Stimulated activated CD8-positive, alpha-beta memory T cell treated with anti-CD3 and anti-CD28 coated beads, Interleukin-7, amount 100 ng/mL, for 48 hours (primary cell): ENCODE measurements around the gene AK5.

Source experiments
- DNase-seq, 2 donors: peaks; one replicate each; pipeline ENCODE4 v3.0.0-alpha.2; 2020; ENCODE audit warnings: low read depth in 1 of 2; ENCODE audit errors: extremely low read depth in 1 of 2

The AK5 gene

DNA sequence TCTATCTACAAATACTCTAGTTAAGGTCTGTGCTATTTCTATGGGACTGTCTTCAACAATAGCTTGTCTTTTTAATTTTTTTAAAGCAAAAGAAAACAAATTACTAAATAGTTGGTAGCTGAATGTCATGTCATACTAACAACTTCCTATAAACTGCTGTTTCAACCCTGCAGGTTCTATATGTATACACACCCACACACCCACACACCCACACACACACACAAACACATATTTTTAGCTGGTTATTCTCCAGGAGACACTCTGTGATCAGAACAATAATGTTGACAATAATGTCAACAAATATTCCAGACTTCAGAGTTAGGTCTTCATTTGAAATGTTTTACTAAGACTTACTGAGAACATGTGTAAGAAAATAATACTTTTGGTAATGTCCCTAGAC is 66.7 kb downstream of the AK5 start:
- no peak for DNase-seq

DNA sequence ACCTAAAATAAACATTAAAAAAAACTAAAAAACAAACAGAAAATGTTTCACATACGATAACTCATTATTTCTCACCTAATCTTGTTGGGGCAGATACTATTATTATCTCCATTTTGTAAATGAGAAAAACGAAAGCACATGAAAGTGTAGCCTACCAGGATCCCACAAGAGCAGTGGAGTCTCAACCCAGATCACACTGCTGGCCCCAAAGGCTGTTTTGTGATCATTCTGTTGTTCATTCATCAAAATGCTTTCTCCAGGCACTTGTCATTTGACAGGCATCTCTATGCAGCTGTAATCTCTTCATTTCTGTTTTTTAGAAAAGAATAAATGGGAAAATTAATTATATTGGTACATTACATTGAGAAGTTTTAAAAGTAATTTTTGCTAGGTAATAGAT is 67.5 kb downstream of the AK5 start:
- DNase-seq: no peak

DNA sequence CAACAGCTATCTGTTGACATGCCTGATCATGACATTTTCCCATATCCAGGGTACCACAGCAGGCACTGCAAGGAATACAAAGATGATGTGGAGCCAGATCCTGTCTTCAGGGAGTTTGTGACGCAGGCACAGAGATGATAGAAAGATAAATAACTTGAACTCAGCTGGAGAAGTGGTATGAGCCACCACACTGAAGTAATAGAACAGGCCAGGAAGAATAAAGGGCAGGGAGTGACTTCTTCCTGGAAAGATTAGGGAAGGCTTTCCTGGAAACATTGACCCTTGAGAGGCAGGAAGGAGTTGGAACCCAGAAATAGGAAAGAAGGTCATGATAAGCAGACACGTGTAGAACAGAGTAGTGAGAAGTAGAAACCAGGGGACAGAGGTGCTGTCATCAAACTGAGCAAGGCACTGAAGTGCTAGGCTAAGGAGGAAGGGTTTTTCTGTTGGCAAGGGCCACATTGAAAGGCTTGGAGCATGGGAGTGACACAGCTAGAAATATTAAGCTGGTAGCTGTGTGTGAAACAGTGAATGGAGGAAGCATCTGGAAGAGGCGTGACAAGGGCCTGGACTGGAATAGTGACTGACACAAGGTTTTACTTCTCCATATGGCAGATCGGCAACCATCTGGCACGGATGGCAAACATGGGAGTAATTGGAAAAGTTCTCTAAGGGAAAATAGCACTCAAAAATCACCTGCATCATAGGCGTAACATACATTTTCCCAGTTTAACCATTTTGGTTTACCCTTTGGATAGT is 68.4 kb downstream of the AK5 start:
- no peak for DNase-seq

DNA sequence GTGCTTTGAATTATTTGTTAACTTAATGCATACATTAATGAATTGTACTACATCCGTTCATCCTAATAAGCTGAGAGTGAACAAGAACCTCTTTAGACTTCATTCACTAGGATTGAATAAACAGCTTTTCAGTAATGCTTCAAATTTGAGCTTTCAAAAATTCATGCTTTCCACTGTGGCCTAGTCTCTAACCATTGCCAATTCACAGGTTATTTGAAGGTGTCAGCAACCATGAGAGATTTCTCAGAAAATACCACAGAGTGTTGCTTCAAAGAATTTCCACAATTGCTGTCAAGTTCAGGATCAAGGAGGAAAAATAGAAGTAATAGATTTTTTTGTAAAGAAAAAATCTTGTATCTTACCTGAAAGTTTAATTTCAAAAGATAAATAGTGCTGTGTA is 72.7 kb downstream of the AK5 start:
- DNase-seq: no peak

DNA sequence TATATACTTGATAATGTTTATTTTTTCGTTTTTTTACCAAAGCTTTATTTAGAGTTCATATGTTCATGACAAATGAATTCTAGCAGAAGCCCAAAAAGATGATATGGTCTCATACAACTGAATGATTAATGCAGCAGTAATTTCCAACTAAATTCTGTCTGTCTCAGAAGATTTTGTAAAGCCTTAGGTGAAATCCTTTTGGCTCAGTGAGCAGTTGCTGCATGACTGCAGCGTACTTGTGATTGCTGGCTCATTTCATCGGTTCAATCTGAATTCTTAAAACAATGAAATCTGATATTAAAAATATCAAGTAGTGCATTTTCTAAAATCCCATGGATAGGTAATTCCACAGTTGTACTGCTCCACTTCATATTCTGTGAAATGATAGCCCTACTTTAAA is 73.2 kb downstream of the AK5 start:
- DNase-seq: no peak

DNA sequence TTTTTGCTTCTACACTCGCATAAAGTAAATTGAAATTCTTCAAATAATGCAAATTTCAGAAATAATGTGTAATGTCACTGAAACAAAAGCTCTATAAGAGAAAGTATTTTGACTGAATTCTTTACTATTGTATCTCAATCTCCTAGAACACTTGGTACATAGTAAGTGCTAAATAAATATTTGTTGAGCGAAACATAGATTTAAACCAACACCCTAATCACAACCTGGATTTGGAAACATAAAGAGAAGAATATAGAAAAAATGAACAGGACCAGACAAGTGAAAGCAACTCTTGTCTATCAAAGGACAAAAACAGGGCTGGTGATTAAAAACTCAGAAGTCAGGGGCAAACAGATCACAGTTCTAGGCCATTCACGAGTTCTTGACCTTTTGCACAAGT is 74.3 kb downstream of the AK5 start:
- DNase-seq: no peak

DNA sequence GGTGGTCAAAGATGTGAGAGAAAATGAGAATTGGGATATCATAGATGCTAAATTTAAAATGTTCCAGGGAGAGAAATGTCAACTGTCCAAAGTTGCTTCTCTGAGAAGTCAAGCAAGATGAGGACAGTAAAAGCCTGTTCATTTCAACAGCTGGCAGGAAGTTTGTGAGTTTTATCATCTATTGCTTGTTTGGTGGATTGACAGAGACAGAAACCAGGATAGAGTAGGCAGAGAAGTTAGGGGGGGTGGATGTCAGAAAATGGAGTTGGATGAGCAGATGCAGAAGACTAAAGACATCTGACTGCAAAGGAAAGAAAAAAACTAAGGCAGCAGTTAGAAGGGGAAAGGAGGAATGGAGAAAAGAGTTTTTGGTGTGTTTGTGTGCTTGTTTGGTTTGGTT is 78.4 kb downstream of the AK5 start:
- no peak for DNase-seq

DNA sequence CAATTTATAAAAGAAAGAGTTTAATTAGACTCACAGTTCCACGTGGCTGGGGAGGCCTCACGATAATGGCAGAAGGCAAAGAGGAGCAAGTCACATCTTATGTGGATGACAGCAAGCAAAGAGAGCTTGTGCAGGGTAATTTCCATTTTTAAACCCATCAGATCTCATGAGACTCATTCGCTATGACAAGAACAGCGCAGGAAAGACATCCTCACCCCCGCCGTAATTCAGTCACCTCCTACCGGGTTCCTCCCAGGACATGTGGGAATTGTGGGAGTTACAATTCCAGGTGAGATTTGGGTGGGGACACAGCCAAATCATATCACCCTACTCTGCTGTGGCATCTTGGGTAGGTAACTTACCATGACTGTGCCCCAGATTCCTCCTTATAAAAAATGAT is 79.8 kb downstream of the AK5 start:
- no peak for DNase-seq

DNA sequence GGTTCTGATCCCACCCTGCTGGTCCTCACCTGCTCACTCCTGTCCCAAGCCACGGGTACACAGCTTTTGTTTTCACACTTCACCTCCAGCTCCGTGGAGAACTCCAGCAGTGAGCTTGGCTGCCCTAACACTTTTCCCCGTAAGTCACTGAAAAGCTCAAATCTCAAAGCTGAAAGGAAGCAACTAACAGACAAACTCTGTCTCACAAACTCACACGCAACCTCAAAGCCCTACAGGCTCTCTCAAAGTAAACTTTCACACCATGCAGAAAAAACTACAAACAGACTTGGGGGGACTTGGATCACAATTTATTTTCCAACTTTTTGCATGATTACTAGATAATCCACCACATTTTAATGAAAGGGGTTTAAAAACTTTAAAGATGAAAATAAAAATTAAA is 88.3 kb downstream of the AK5 start:
- DNase-seq: no peak

DNA sequence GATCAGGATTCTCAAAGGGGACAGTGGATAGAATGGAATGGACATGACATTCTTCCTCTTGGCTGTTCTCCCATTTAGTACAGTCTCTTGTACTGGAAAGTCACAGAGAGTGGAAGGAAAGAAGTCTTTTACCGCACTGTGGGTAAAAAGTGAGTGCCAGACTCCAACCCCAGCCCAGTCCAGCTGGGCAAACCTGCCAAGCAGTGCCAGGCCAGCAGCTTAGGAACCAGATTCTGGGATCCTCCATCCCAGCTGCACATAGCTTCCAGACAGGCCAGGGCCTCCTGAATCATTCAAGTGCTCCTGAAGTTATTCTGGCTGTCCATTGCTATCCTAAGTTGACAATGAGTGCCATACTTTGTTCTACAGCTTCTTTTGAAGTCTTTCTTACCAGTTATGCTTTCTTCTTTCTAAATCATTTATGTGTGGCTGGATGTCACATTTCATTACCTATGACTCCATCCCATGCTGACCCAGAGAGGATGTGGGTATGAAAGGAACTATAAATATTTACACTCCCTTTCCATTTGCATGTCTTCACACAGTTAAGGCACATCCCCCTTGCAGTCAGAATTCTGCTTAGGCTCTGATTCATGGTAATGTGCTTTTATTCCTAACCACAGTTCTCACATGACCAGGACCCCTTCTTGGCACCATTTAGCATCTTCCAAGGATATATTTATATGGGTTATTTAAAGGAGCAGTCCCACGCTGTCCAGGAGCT is 88.9 kb downstream of the AK5 start:
- DNase-seq: no peak

DNA sequence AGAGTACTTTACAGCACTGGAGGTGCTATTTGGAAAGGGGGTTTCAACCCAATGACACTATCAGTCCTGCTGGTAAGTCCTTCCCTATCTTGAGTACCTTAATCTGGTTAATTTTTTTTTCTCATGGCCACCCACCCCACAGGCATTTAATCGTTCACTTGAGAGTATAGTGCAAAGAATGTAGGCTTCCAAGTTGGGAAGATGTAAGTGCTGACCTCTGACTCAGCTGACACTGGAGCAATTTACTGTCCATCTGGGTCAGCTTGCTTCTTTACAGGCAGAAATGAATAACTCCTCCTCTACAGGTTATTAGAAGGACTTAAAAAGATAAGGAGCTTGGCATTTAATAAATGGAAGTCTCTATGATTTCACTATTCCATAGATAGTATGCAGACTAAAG is 89.6 kb downstream of the AK5 start:
- DNase-seq: no peak

DNA sequence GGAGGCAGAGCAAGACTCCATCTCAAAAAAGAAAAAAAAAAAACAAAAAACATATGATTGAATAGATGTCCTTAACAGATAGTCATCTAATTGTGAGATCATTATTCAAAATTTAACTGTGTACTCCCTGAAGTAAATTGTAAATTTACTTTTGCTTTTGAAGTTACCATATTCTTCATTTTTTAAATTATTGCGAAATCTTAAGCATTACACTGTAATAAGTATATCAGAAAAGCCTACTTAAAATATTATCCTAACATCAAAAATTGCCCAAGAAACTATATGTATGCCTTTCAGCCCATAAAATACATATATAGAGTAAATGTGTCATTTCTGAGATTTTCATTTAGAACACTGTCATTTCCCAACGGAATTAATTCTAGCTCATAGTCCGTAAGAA is 91.9 kb downstream of the AK5 start:
- DNase-seq: no peak

DNA sequence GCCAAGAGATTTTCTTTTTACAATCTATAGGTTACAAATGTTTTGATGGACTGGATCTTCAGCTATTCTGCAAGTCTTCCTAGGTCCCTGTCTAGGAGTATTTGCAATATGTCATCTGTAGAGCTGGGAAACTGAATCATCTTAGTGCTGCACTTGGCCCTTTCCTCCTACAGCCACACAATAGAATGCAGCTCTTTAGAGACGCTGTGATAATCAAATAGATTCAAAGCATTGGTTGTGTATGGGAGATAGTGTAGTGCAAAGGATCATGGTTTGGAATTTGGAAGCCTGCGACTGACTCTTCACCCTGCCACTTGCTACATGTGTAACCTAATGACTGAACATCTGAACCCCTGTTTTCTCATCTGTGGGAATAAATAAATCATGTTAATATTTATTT is 93.7 kb downstream of the AK5 start:
- DNase-seq: no peak

DNA sequence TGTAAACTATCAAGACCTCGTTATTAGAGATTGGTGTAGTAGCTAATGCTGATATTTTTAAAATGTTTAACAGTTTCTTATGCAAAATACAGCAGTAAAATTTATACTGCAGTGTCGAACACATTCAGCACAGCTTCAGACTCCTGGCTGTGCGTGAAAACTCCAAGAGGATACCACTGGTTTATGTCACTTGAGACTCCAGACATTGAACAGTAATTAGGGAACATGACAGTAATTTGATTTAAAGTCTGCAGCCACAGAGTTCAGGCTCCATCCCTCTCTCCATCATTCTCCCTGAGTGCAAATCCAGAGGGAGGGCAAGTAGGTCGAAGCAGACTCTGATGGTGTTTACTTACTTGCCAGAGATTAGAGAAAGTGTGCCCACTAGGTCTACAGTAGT is 94.2 kb downstream of the AK5 start:
- DNase-seq: no peak

DNA sequence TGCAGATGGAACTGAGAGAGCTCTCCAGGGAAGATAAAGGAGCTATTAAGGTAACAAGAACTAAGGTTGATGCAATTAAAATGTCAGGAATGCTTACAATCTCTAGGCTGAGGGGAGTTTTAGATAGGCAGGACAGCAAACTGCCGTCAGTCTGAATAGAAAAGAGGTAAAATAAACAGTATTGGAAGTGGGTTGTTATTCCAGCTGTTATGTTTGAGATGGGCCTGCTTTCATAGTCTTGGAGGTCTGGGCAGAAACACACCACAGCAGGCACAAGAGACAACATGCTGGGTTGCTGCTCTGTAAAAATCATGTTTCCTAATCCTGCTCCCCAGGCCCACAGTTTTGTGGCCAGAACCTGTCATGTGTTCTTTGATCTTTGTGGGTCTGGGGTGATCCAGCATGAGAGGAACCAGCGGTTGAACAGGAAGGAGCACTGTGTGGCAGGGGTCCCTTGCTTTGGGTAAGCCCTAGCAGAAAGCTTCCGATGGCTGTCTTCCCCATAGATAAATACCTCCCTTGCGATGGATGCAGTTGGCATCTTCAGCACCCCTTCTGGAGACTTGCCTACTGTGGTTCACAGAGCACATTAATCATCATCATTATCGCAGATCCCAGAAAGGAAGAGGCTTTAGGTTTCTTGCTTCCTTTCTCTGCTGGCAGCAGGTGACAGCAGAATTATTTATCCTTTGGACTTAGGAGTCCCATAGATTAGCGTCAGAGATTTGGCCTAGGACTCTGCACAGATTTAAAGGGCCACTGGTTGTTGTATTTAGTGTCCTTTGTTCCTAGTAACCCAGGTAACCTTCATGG is 97.1 kb downstream of the AK5 start:
- DNase-seq: no peak

DNA sequence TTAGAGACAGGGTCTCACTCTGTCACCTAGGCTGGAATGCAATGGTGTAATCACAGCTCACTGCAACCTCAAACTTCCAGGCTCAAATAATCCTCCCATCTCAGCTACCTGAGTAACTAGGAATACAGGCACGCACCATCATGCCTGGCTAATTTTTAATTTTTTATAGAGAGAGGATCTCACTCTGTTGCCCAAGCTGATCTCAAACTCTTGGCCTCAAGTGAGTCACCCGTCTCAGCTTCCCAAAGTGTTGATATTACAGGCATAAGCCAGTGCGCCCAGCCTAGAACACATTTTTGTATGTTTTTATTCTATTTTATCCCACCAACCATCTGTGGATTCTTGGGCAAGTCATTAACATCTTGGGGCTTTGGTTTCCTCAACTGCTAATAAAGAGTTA is 100.5 kb downstream of the AK5 start:
- DNase-seq: no peak

DNA sequence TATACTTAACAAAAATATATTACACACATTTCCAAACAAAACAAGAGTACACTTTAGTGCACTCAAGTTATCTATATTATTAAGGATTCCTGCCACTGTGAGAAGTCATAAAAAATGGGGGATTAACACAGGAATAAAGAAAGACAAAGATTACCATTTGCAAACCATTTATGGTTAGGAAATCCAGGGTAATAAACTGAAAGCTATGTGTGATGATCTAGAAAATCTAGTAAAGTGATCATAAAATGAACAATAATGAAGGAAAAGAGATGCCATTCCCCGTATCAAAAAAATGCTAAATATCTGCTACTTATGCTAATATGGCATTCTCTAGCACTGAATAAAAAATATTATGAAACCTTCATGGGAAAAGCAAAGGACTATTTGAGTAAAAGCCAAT is 101.4 kb downstream of the AK5 start:
- DNase-seq: no peak

DNA sequence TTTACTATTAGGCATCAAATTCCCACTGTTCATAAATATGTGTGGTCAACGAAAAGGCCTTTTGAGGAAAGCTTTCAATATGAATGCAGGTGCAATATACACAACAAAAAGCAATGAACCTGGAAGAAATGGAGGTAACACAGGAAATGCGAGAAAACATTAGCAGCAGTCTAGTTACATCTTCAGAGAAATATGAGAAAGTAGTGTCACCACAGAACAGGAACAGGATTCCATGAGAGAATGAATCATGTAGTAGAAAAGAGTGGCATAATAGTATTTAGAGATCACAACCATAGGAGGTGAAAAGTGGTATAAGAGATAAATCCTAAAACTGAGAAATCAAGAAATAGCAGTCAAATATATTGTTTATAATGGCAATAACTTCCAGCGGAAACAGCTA is 103.7 kb downstream of the AK5 start:
- DNase-seq: no peak

DNA sequence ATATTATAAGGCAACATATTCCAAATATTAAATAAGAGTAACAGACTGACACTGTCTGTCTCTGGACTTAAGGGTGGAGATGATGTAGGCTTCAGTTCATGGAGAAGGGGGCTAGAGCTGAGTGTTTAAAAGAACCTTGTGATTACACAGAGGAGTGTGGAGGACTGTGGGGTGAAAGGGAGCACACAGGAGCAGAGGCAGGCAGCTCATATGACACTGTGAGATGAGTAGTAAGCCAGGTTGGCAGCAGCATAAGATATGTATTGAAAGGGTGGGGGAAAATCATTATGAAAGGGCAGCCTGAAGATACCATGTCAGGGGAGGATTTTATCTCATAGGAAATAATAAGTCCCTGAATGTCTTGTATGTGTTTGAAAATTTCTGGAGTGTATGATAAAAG is 104.5 kb downstream of the AK5 start:
- no peak for DNase-seq

DNA sequence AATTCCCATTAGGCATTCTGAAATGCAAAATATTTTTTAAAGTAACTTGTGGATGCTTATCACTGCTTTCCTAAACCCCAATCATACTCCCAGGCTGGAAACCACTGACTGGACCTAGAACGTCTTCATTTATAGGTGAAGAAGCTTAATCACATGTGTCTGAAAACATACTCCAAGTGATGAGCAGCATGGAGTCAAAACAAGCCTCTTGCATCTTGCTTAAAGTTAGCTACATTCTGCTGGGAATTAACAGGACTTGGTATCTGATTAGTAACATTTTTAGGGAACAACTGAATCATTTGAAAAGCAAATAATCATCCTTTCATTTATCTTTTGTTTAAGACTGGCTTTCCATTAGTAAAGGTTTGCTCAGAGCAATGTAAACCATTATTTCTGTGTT is 105.7 kb downstream of the AK5 start:
- DNase-seq: no peak

DNA sequence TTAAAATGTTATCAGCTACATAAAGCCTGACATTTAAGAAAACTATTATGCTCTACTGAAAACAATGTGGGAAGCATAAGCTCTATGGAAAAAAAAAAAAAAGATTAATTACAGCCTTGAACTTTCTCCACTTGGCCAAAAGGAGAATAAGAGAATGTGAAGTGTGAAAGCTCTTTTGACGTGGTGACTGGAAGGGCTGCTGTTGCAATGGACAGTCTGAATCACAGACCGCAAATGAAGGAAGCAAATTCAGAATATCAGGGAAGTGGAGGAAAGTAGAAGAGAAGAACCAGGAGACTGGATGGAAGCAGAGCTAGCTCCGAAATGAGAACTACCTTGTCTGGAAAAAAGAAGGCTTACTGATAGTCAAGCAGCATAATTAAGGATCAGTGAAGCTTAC is 106.8 kb downstream of the AK5 start:
- DNase-seq: no peak

DNA sequence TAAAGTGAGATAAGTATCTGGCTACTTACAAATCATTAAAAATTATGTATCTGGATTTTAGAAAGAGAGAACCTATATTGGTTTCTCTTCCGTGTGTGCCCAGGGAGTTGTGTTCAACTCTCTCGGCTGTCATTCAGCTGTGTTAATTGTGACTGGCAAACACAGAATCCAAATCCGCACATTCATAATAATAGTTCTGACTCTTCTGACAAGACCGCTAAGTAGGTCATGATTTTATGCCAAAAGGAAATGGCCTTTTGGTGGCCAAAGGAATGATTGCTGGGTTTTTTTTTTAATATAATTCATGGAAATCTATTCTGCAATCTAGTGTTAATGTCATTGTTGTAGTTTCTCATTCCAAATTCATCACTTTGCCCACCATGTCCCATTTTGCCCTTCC is 110.7 kb downstream of the AK5 start:
- no peak for DNase-seq
